Putamen (tissue), 1 donor: Measurements from ENCODE around the gene ZNF799.
"Not testable (repeated sequence)": the region's sequence is repeated elsewhere in the genome, so short reads cannot be mapped to it uniquely, and the experiment has no call there.

Experiments used
- DNase-seq: peaks from one replicate; pipeline ENCODE4 v3.0.0-alpha.2; 2016; ENCODE audit warnings: low spot score

ZNF799 gene

DNA sequence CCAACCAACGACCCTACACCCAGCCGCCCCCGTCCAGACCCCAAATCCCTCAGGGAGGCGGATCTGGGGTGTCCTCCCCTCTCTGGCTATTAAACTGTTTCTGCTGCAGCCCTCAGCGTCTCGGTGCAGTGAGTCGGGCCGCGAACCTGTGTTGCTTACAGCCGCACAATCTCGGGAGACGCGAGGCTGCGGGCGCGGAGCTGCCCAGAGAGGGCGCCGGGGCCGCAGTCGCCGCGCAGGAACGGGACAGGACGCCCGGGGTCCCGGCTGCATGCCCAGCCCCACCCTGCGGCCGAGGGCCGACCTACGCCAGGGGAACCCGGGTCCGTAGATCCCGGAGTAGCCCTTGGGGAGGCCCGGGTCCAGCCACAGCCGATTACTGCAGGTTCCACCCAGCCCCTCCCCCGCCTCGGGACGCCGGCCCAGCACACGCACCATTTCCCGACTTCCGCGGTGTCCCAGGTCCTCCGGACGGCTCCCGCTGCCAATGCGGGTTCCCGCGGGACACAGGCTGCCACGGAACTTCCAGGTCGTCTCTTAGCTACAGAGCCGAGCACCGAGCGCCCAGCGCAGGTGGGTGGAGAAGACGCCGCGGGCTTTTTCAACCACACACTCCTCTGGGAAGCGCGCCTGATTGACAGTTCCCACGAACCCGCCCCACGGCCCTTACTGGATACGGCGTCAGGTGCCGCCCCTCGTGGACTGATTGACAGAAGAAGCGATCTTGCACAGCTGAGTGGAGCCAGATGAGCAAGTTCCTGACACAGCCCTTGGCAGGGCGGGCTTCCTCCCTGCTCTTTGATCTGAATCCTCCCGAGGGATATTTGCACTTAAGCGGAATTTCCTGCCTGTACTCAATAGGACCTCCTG is at the start of gene ZNF799:
TSS of gene ZNF799 (minus strand) at position 639 of the 870 bp plus-strand sequence. CDS start at position 438, 201 bp downstream.
- peak; percentile 95 for DNase-seq

DNA sequence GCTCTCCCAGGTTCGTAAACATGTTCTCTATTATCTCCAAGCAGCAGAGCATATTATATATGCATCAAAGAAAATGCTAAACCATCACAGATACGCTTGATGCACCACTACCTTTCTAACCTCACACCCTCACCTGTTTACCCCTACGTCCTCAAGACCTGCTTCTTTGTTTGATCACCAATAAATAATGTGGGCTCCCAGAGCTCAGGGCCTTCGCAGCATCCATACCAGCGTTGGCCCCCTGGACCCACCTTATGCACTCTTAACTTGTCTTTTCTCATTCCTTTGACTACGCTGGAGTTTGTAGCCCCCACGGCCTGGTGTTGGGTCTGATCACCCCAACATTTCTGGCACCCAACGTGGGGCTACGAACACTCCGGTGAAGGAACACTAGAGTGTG is 49.8 kb upstream of the ZNF799 start:
- no peak for DNase-seq

DNA sequence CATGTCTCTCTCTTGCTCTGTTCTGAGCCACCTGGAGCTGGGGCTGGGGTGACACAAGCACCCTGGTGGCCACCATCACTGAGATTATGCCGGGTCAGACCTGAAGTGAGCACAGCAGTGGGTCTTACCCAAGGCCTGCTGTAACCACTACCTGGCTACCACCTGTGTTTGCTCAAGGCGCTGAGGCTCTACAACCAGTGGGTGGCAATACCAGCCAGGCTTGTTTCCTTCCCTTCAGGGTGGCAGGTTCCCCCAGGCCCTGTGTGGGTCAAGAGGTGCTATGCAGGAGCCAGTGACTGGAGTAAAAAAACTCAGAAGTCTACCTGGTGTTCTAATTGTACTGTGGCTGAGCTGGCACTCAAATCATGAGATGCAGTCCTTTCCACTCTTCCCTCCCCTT is 47.7 kb upstream of the ZNF799 start:
- no peak for DNase-seq

DNA sequence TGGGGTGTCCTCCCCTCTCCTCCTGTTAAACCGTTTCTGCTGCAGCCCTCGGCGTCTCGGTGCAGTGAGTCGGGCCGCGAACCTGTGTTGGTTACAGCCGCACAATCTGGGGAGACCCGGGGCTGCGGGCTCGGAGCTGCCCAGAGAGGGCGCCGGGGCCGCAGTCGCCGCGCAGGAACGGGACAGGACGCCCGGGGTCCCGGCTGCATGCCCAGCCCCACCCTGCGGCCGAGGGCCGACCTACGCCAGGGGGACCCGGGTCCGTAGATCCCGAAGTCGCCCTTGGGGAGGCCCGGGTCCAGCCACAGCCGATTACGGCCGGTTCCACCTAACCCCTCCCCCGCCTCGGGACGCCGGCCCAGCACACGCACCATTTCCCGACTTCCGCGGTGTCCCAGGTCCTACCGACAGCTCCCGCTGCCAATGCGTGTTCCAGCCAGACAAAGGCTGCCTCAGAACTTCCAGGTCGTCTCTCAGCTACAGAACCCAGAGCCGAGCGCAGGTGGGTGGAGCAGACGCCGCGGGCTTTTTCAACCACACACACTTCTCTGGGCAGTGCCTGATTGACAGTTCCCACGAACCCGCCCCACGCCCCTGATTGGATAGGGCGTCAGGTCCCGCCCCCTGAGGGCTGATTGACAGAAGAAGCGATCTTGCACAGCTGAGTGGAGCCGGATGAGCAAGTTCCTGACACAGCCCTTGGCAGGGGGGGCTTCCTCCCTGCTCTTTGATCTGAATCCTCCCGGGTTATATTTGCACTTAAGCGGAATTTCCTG is 39.7 kb upstream of the ZNF799 start, which contains the start of gene ZNF443:
TSS of gene ZNF443 (minus strand) at position 481 of the 776 bp plus-strand sequence. CDS start at position 374, 107 bp downstream.
- DNase-seq: peak; percentile 98

DNA sequence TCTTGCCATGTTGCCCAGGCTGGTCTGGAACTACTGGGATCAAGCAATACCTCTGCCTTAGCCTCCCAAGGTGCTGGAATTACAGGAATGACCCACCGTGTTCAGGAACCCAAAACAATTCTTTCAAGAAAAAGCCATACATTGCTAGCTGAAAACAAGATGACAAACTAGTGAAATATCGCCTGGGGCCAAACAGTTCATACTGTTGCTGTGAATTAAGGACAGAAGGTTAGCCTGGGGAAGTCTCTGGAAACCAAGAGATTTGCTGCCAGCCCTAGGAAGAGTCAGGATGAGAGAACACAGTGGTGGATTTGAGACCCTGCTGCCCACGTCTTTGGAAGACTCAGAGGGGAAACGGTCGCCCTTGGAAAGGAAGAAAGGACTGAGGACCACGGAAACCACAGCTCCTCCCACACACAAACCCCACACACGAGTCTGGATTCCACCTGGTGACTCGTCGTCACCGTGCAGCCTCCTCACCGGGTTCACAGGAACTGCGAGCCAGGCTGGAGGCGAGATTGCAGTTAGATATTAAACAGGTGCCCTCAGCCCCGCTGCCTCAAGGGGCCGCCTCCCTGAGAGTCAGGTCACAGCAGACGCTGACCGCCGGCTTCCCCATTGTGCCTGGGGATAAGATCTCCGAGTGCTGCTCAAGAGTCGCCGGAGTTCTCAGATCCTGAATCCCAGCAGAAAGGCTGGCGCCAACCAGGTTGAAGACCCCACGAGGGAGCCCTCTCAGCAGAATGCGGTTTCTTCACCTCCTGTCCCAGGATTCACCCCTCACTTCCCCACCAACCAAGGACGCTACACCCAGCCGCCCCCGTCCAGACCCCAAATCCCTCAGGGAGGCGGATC is 38.8 kb upstream of the ZNF799 start:
- DNase-seq: not testable (repeated sequence)

DNA sequence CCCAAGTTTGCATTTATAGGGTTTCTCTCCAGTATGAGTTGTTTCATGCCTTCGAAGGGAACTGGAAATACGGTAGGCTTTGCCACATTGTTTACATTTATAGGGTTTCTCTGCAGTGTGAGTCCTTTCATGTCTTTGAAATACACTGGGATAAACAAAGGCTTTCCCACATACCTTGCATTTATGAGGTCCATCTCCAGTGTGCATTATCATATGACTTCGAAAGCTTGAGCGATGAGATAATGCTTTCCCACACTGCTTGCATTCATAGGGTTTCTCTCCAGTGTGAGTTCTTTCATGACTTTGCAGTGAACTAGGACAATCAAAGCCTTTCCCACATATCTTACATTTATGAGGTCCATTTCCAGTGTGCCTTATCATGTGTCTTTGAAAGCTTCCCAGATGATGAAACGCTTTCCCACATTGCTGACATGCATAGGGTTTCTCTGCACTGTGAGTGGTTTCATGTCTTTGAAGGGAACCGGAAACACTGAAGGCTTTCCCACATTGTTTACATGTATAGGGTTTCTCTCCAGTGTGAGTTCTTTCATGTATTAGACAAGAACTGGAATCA is 29.7 kb upstream of the ZNF799 start:
- not testable (repeated sequence) for DNase-seq

DNA sequence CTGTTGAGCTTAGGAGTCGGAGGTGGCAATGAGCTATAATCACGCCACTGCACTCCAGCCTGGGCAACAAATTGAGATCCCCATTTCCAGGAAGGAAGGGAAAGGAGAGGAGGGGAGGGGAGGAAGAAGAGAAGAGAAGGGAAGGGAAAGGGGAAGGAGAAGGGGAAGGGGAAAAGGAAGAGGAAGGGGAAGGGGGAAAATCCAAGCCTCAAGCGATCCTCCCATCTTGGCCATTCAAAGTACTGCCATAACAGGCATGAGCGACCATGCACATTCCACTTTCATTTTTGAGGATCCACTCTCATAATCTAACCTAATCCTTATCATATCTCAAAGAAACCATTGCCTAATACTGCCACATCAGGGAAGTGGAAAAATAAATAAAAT is 24.8 kb upstream of the ZNF799 start:
- no peak for DNase-seq

DNA sequence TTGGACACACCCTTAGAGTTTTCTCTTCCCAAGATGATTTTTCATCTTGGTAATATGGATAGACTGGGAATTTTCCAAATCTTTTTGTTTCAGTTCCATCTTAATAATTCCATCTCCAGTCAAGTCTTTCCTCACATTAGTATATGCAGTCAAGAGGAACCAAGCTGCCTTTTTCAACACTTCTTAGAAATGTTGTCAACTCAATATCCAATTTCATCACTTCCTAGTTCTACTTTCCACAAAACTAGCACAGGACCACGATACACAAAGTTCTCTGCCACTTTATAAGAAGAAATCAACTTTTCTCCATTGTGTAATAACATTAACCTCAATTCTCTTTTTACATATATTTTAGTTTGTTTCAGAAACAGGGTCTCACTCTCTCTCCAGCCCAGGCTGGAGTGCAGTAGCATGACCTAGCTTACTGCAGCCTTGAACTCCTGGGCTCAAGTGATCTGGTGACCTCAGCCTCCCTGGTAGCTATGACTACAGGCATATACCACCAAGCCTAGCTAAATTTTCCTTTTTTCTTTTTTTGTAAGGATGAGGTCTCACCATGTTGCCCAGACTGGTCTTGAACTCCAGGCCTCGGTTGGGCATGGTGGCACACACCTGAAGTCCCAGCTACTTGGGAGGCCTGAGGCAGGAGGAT is 24.3 kb upstream of the ZNF799 start:
- no peak for DNase-seq

DNA sequence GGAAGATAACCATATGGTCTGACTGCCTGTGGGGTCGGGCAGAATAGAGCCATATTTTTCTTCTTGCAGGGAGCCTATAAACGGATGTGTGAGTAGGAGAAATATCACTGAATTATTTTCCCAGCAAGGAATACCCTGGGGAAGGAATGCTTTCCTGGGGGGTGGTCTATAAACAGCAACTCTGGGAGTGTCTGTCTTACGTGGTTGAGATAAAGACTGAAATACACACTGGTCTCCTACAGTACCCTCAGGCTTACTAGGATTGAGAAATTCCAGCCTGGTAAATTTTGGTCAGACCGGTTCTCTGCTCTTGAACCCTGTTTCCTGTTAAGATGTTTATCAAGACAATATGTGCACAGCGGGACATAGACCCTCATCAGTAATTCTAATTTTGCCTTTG is 16.2 kb upstream of the ZNF799 start:
- not testable (repeated sequence) for DNase-seq

DNA sequence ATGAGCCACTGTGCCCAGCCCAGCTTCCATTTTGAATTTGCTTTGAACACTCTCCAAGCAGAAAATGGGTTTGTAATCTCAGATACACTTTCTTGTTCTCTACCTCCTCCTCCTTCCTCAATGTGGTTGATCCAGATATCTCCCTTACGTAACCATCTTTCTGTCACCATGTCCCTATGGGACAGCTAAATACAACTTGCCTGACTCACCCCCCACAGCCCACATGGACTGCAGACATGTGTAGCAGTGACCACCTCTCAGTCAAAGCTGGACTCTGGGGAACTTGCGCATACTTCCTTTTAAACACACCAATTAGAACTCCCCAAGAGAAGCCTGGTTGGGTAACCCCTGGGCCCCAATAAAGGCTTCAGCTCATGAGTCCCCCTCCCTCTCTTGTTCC is 10.8 kb upstream of the ZNF799 start:
- DNase-seq: no peak

DNA sequence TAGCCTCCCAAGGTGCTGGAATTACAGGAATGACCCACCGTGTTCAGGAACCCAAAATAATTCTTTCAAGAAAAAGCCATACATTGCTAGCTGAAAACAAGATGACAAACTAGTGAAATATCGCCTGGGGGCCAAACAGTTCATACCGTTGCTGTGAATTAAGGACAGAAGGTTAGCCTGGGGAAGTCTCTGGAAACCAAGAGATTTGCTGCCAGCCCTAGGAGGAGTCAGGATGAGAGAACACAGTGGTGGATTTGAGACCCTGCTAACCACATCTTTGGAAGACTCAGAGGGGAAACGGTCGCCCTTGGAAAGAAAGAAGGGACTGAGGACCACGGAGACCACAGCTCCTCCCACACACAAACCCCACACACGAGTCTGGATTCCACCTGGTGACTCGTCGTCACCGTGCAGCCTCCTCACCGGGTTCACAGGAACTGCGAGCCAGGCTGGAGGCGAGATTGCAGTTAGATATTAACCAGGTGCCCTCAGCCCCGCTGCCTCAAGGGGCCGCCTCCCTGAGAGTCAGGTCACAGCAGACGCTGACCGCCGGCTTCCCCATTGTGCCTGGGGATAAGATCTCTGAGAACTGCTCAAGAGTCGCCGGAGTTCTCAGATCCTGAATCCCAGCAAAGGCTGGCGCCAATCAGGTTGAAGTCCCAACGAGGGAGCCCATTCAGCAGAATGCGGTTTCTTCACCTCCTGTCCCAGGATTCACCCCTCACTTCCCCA is 1.0 kb downstream of the ZNF799 start:
- DNase-seq: not testable (repeated sequence)

DNA sequence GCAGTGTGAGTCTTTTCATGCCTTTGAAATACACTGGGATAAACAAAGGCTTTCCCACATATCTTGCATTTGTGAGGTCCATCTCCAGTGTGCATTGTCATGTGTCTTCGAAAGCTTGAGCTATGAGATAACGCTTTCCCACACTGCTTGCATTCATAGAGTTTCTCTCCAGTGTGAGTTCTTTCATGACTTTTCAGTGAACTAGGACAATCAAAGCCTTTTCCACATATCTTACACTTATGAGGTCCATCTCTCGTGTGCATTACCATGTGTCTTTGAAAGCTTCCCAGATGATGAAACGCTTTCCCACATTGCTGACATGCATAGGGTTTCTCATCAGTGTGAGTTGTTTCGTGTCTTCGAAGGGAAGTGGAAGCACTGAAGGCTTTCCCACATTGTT is 9.9 kb downstream of the ZNF799 start:
- not testable (repeated sequence) for DNase-seq

DNA sequence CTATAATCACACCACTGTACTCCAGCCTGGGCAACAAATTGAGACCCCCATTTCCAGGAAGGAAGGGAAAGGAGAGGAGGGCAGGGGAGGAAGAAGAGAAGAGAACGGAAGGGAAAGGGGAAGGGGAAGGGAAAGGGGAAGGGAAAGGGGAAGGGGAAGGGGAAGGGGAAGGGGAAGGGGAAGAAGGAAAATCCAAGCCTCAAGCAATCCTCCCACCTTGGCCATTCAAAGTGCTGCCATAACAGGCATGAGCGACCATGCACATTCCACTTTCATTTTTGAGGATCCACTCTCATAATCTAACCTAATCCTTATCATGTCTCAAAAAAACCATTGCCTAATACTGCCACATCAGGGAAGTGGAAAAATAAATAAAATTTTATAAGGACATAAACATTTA is 14.7 kb downstream of the ZNF799 start:
- DNase-seq: not testable (repeated sequence)

DNA sequence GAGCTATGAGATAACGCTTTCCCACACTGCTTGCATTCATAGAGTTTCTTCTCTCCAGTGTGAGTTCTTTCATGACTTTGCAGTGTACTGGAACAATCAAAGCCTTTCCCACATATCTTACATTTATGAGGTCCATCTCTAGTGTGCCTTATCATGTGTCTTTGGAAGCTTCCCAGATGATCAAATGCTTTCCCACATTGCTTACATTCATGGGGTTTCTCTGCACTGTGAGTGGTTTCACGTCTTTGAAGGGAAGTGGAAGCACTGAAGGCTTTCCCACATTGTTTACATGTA is 20.7 kb downstream of the ZNF799 start:
- no peak for DNase-seq

DNA sequence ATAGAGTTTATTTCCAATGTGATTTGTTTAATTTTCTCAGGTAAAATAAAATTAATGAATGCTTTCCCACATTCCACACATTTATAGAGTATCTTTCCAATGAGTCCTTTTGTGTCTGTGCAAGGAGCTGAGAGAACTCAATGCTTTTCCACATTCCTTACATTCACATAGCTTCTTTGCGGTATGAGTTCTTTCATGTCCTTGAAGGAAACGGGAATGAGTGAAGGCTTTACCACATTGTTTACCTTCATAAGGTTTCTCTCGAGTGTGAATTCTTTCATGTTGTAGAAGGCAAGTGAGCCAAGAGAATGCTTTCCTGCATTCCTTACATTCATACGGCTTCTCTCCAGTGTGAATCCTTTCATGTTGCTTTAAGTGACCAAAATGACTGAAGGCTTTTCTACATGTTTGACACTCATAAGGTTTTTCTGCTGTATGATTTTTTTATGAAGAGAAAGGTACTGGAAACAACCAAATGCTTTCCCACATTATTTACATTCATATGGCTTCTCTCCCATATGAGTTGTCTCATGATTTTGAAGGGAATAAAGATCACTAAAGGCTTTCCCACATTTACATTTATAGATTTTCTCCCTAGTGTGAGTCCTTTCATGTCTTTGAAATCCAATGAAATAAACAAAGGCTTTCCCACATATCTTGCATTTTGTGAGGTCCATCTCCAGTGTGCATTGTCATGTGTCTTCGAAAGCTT is 21.2 kb downstream of the ZNF799 start:
- DNase-seq: no peak

DNA sequence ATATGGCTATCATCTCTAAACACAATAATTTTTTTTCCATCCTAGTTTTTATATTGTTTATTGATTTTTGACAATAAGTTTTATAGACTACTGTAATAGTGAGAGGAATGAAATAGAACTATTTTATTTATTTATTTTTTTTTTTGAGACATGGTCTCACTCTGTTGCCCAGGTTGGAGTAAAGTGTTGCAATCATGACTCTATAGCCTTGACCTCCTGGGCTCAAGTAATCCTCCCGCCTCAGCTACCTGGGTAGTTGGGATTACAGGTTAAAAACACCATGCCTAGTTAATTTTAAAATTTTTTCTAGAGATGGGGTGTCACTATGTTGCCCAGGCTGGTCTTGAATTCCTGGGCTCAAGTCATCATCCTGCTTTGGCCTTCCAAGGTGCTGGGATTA is 27.0 kb downstream of the ZNF799 start:
- no peak for DNase-seq

DNA sequence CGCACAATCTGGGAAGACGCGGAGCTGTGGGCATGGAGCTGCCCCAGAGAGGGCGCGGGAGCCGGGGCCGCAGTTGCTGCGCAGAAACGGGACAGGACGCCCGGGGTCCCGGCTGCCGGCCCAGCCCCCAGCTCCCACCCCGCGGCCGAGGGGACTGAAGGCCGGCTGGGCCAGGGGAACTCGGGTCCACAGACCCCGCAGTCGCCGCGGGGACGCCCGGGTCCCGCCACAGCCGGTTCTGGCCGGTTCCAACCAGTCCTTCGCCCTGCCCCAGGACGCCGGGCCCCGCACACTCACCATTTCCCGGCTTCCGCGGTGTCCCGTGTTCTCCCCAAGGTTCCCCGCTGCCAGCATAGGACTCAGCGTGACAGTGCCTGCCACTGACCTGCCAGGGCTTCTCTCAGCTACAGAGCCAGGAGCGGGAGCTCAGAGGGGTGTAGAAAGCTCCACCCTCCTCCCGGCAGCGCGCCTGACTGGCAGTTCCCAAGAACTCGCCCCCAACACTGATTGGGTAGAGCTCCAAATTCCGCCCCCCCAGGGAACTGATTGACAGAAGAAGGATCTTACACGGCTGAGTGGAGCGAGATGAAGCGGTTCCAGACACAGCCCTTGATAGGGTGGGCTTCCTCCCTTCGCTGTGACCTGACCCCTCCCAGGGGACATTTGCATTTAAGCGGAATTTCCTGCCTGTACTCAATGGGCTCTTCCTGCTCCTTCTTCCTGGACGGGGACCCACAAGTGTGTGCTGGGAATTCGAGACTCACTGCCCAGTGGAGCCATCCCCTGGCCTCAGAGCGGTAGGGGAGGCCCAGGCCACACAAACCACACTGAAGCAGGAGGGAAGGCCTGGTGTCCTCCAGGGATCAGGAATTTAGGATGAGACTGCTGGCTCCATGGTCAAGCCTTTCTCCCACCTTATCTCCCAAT is 35.6 kb downstream of the ZNF799 start, which contains the start of gene ZNF442:
TSS of gene ZNF442 (minus strand) at position 448 of the 927 bp plus-strand sequence. CDS start 2,052 bp downstream, outside the sequence.
- DNase-seq: peak; percentile 97

DNA sequence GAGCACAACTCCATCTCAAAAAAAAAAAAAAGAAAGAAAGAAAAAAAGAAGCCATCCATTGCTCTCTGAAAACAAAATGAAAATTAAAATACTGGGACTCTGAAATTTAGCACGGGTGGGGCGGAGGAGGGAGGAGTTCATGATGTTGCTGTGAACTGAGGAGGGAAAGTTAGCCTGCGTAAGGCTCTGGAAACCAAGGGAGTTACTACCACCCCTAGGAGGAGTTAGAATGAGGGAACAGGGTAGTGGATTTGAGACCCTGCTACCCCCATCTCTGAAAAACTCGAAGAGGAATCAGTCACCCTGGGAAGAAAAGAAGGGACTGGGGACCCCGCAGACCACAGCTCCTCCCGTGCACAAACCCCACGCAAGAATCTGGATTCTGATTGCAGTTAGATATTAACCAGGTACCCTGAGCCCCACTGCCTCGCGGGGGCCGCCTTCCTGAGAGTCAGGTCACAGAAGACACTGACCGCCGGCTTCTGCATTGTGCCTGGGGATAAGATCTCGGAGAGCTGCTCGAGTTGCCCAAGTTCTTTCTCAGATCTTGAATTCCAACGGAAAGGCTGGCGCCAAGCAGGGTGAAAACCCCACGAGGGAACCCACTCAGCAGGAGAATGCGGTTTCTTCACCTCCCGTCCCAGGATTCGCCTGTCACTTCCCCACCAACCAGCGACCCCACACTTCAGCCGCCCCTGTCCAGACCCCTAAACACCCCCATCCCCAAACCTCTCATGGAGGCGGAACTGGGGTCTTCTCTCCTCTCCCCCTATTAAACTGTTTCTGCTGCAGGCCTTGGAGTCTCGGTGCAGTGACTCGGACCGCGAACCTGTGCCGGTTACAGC is 36.5 kb downstream of the ZNF799 start:
- DNase-seq: no peak
